GM21390 (cell line): ENCODE results near the gene C1QTNF5.

Experiments
- ATAC-seq: cut with Tn5 transposase; IDR thresholded peaks from one replicate; pipeline ENCODE4 v1.9.1; 2021; ENCODE audit not compliant: unreplicated experiment

Gene C1QTNF5

DNA sequence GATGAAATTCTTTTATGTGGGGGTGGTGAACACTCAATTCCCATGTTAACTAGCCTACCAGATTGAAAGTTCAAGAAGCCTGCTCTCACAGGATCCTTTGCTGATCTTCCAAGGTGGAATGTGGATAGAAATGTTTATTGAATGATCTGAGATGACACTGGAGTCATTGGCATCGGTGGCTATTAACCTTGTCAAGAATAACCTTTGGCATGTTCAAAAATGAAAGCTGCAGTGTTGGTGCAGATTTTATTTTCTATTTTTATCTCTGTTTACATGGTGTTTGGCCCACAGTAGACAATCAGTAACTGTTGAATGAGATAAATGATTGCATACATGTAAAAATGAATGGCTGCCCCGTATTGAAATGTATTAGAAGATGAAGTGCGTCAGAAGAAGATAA lies 42.7 kb downstream of the C1QTNF5 start:
- no peak for ATAC-seq

DNA sequence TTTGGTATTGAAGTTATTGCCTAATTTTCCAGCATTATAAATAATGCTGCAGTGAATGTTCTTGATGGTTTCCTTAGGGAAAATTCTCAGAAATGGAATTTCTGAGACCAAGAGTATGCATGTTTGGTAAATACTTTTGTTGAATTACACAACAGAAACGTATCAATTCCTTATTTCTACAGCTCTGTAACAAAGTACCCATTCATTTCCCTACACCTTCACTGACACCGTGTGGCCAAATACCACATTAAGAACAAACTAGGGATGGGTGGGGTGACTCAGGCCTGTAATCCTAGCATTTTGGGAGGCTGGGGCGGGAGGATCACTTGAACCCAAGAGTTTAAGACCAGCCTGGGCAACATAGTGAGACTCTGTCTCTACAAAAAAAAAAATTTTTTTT lies 45.5 kb downstream of the C1QTNF5 start:
- no peak for ATAC-seq

DNA sequence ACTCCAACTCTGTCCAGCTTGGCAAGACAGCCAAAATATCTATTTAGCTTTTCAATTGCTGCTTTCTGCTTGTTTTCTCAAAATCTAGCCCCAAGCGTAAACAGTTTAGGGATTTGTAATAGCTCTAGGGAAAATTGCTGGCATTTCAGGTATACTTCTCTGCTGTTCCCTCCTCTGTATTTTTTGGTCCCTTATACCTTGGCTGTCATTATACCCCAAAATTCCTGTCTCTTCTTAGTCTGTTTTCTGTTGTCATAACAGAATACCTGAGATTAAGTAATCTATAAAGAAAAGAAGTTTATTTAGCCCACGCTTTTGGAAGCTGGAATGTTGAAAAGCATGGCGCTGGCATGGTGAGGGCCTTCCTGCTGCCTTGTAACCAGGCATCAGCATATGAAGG lies 47.2 kb downstream of the C1QTNF5 start:
- no peak for ATAC-seq

DNA sequence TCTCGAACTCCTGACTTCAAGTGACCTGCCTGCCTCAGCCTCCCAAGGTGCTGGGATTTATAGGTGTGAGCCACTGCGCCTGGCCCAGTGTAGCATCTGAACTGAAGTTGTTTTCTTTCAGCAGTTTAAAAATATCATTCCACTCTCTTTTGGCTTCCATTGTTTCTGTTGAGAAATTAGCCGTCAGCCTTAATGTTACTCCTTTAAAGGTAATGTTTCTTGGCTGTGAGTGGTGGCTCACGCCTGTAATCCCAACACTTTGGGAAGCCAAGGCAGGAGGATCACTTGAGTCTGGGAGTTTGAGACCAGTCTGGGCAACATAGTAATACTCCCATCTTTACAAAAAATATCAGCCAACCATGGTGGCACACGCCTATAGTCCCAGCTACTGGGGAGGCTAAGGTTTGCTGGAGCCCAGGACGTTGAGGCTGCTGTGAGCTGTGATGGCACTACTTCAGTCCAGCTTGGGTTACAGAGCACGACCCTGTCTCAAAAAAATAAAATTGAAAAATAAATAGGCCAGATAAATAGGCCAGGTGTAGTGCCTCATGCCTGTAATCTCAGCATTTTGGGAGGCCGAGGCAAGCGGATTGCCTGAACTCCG lies 49.7 kb downstream of the C1QTNF5 start:
- ATAC-seq, result no peak
